ENCODE measurements around the gene SLC30A2. TPM values are rescaled to one million over a fixed set of nuclear protein-coding genes. Genes with fewer than 3 reads are reported as not detected.

SLC30A2 gene
- total RNA-seq, 1 experiment from 2014 or later, result 0.35 TPM

GRCh38 chr1:26025060-26025459 is 20.9 kb downstream of the SLC30A2 start:
- Histone ChIP-seq H3K56ac (ENCODE audit: insufficient read length, low read depth, low read length) (no peak overlapping the region), H3K27ac (ENCODE audit: insufficient read length, low read depth, low read length) (no peak overlapping the region), H3K4me1 (ENCODE audit: insufficient read depth, low read length) (no peaks in the 10 kb centered on the region), H3K14ac (ENCODE audit: insufficient read depth, low read length) (no peak overlapping the region), H3K79me1 (ENCODE audit: insufficient read depth, low read depth, low read length, poor library complexity, severe bottlenecking) (no peaks in the 10 kb centered on the region), H4K91ac (ENCODE audit: insufficient read length, low read depth, low read length) (no peak overlapping the region), H2BK12ac (ENCODE audit: insufficient read length, low read depth, low read length) (no peak overlapping the region), H3K4me2 (ENCODE audit: insufficient read depth, insufficient read length, low read length) (no peak overlapping the region), H3T11ph (ENCODE audit: low read length) (no peak overlapping the region), H3K9me3 (ENCODE audit: control insufficient read depth, low read depth, low read length) (no peaks in the 10 kb centered on the region), H2AK5ac (ENCODE audit: insufficient read length, low read length) (no peak overlapping the region), H3K18ac (ENCODE audit: insufficient read length, low read depth, low read length) (no peak overlapping the region), H4K5ac (ENCODE audit: insufficient read length, low read depth, low read length) (no peak overlapping the region), H2BK5ac (ENCODE audit: insufficient read length, low read length) (no peak overlapping the region), H3K9ac (ENCODE audit: extremely low read depth, insufficient read length, low read length) (no peak overlapping the region), H3K79me2 (ENCODE audit: insufficient read depth, low read length) (no peaks in the 10 kb centered on the region), H3K27me3 (ENCODE audit: insufficient read depth, low read length) (no peaks in the 10 kb centered on the region), H4K8ac (replicated peaks; ENCODE audit: insufficient read length, low read depth, low read length) (no peak overlapping the region), H2BK120ac (ENCODE audit: low read depth, low read length, poor library complexity, severe bottlenecking) (no peak overlapping the region), H3K23me2 (ENCODE audit: insufficient read length, low read depth, low read length, poor library complexity, severe bottlenecking) (no peaks in the 10 kb centered on the region), H3K23ac (ENCODE audit: insufficient read length, low read depth, low read length) (no peak overlapping the region), H2BK15ac (ENCODE audit: low read depth, low read length) (no peak overlapping the region), H2AFZ (ENCODE audit: low read length) (no peak overlapping the region), H2BK20ac (ENCODE audit: low read depth, low read length, poor library complexity, severe bottlenecking) (no peak overlapping the region), H3K4ac (ENCODE audit: low read depth, low read length) (no peak overlapping the region), H4K20me1 (ENCODE audit: control insufficient read depth, insufficient read depth, insufficient read length) (no peaks in the 10 kb centered on the region)
- Mint-ChIP-seq H3K9me3 (no peaks in the 10 kb centered on the region), H3K4me3 (no peak overlapping the region), H3K27ac (no peak overlapping the region), H3K4me1 (peaks cover 9 to 26% of the 10 kb centered on the region in 2 experiments), H3K27me3 (ENCODE audit: low read depth) (no peaks in the 10 kb centered on the region; the same call in none of the 2 replicates), H3K36me3 (ENCODE audit: insufficient read depth in 1 of 3, low read depth in 3 of 3) (no peaks in the 10 kb centered on the region)
- no peak for DNase-seq
- WGBS (ENCODE audit: extremely low coverage, insufficient read length, low lambda C conversion rate), result no CpG with 5 or more reads among the region's 5 CpGs
- TF ChIP-seq, protein P1, sequence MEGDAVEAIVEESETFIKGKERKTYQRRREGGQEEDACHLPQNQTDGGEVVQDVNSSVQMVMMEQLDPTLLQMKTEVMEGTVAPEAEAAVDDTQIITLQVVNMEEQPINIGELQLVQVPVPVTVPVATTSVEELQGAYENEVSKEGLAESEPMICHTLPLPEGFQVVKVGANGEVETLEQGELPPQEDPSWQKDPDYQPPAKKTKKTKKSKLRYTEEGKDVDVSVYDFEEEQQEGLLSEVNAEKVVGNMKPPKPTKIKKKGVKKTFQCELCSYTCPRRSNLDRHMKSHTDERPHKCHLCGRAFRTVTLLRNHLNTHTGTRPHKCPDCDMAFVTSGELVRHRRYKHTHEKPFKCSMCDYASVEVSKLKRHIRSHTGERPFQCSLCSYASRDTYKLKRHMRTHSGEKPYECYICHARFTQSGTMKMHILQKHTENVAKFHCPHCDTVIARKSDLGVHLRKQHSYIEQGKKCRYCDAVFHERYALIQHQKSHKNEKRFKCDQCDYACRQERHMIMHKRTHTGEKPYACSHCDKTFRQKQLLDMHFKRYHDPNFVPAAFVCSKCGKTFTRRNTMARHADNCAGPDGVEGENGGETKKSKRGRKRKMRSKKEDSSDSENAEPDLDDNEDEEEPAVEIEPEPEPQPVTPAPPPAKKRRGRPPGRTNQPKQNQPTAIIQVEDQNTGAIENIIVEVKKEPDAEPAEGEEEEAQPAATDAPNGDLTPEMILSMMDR (conservative IDR thresholded peaks at IDR 0.05), result no peak
